PC-9 (cell line): ENCODE measurements around the gene CCDC63. TPM values are rescaled to one million over a fixed set of nuclear protein-coding genes. Genes with fewer than 3 reads are reported as not detected.
A peak's percentile ranks its signal among the peaks of the same experiment; 100 is the strongest.

ENCODE experiments used
- BruUV-seq: library from RNA; stranded (reverse); fragments of 400-500 nt; replicated peaks from 2 replicates; lab custom pipeline; 2021; lab: Mats Ljungman, UMichigan
- CTCF ChIA-PET: fragments of 300-600 bp; sonication (Branson Sonifier 250); formaldehyde crosslinking; loops from one replicate; lab custom pipeline; 2022; ENCODE audit warnings: antibody characterized with exemption; lab: Charles Lee
- POLR2A ChIA-PET: fragments of 300-600 bp; sonication (Branson Sonifier 250); formaldehyde crosslinking; loops from one replicate; lab custom pipeline; 2022; ENCODE audit warnings: antibody characterized with exemption; ENCODE audit not compliant: unreplicated experiment; lab: Charles Lee
- DNase-seq, 2 experiments: peaks; one replicate each; pipeline versions ENCODE4 v3.0.0 to v3.0.0-alpha.2; 2015 to 2022; ENCODE audit warnings: mixed read lengths in 1 of 2
- H2AFZ ChIP-seq: fragments of 200-600 bp; sonication (generic); 2 replicates; pipeline ENCODE4 v1.8.1; 2017; ENCODE audit warnings: antibody characterized with exemption
- H3F3A ChIP-seq: fragments of 200-600 bp; sonication (generic); 2 replicates; pipeline ENCODE4 v1.8.1; 2017; ENCODE audit warnings: antibody characterized with exemption, mild to moderate bottlenecking, low read depth; ENCODE audit not compliant: insufficient read depth
- H3K27ac ChIP-seq: fragments of 200-600 bp; sonication (generic); 2 replicates; pipeline ENCODE4 v1.6.1; 2016; ENCODE audit warnings: mixed run types
- H3K27me3 ChIP-seq: fragments of 200-600 bp; sonication (generic); 2 replicates; pipeline ENCODE4 v1.6.1; 2016; ENCODE audit warnings: low read depth, mixed run types; ENCODE audit not compliant: insufficient read depth
- H3K36me3 ChIP-seq: fragments of 200-600 bp; sonication (generic); 2 replicates; pipeline ENCODE4 v1.6.1; 2016; ENCODE audit warnings: low read depth, mixed run types
- H3K4me1 ChIP-seq: fragments of 200-600 bp; sonication (generic); replicated peaks from 2 replicates; pipeline ENCODE4 v1.6.1; 2016; ENCODE audit warnings: mixed run types; ENCODE audit not compliant: insufficient read depth
- H3K4me2 ChIP-seq: fragments of 200-600 bp; sonication (generic); 2 replicates; pipeline ENCODE4 v1.6.1; 2017; ENCODE audit warnings: mixed run types
- H3K4me3 ChIP-seq: fragments of 200-600 bp; sonication (generic); 2 replicates; pipeline ENCODE4 v1.6.1; 2016; ENCODE audit warnings: mixed run types
- H3K79me2 ChIP-seq: fragments of 200-600 bp; sonication (generic); 2 replicates; pipeline ENCODE4 v1.6.1; 2017; ENCODE audit warnings: low read depth, mixed run types
- H3K9me2 ChIP-seq: fragments of 200-600 bp; sonication (generic); 2 replicates; pipeline ENCODE4 v1.8.1; 2017; ENCODE audit warnings: mild to moderate bottlenecking; ENCODE audit not compliant: insufficient read depth
- H3K9me3 ChIP-seq: fragments of 200-600 bp; sonication (generic); 2 replicates; pipeline ENCODE4 v1.8.1; 2016; ENCODE audit warnings: low read depth; ENCODE audit not compliant: insufficient read depth
- H4K20me1 ChIP-seq: fragments of 200-600 bp; sonication (generic); 2 replicates; pipeline ENCODE4 v1.8.1; 2017; ENCODE audit not compliant: insufficient read depth
- EZH2 ChIP-seq: fragments of 200-600 bp; sonication (generic); IDR thresholded peaks from 2 replicates; pipeline ENCODE4 v1.8.0; 2017; ENCODE audit warnings: antibody characterized with exemption, low read depth
- intact Hi-C: fragments of 100-400 bp; cut with micrococcal nuclease; formaldehyde crosslinking; loops from one replicate; pipeline ENCODE4 v1.10.0; 2022; ENCODE audit not compliant: unreplicated experiment
- total RNA-seq: library from RNA; stranded (reverse); gene quantifications from 2 replicates; pipeline ENCODE4 v1.2.3, GENCODE V29; 2021
- TF ChIP-seq, protein P1 (sequence below): fragments of 200-600 bp; sonication (generic); conservative IDR thresholded peaks from 2 replicates; pipeline ENCODE4 v1.6.1; 2017; ENCODE audit warnings: mixed run types, antibody characterized with exemption, mild to moderate bottlenecking, moderate library complexity

Gene CCDC63
- total RNA-seq, 1 experiment from 2014 or later, result not detected

DNA sequence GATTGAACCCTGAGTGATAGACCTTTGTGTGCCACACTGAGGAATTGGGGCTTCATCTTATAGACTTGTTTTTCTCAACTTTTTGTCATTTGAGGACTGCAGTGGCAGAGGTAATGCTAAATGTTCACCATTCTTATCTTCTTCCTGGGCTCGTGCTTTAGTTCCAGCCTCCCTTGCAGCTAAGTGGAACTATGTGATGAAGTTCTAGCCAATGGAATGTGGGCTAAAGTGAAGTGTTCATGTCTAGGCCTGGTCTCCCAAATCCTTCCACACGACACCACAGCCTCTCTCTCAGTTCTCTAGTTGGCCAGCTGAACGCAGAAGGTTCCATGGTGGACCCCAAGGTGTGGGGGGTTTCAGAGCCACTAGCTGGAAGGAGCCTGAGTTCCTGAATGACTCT lies 42.4 kb upstream of the CCDC63 start:
- POLR2A ChIA-PET, result no interaction called here
- Histone ChIP-seq H3K9me3 (no peaks in the 10 kb centered on the region), H3K4me3 (no peak overlapping the region), H3K79me2 (no peaks in the 10 kb centered on the region), H3K27ac (no peak overlapping the region), H4K20me1 (no peaks in the 10 kb centered on the region), H2AFZ (no peak overlapping the region), H3K36me3 (no peaks in the 10 kb centered on the region), H3K9me2 (no peaks in the 10 kb centered on the region), H3K27me3 (peaks cover 13% of the 10 kb centered on the region; the same call in 1 of the 2 replicates), H3F3A (0 out of 2 replicates have a peak, but pooled peaks cover 7% of the 10 kb centered on the region), H3K4me1 (peaks cover 7% of the 10 kb centered on the region; the same call in 1 of the 2 replicates), H3K4me2 (no peak overlapping the region)
- CTCF ChIA-PET, result no interaction called here
- no peak for TF ChIP-seq EZH2
- TF ChIP-seq, protein P1, sequence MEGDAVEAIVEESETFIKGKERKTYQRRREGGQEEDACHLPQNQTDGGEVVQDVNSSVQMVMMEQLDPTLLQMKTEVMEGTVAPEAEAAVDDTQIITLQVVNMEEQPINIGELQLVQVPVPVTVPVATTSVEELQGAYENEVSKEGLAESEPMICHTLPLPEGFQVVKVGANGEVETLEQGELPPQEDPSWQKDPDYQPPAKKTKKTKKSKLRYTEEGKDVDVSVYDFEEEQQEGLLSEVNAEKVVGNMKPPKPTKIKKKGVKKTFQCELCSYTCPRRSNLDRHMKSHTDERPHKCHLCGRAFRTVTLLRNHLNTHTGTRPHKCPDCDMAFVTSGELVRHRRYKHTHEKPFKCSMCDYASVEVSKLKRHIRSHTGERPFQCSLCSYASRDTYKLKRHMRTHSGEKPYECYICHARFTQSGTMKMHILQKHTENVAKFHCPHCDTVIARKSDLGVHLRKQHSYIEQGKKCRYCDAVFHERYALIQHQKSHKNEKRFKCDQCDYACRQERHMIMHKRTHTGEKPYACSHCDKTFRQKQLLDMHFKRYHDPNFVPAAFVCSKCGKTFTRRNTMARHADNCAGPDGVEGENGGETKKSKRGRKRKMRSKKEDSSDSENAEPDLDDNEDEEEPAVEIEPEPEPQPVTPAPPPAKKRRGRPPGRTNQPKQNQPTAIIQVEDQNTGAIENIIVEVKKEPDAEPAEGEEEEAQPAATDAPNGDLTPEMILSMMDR, result no peak
- BruUV-seq, result no TSS peak
- DNase-seq, result no peak
- intact Hi-C loops, result no loop called here

DNA sequence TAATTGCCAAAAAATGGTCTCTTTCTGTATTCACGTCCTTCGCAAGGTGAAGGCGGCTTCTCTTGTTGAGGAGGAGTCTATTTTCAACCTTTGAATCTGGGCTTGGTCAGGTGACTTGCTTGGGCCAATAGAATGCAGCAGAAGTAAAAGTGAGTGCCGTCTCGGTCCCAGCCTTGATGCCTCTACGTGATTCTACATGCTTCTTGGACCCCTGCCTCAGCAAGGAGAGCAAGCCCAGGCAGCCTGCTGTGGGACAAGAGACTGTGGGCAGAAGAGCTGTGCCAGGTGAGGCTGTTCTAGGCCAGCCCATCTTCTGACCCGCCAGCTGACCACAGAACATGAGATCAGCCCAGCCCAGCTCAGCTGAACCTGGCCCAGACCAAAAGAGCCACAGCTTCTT lies 39.1 kb upstream of the CCDC63 start:
- no peak overlapping the region for H3K4me3 ChIP-seq
- no peak overlapping the region for H3K4me2 ChIP-seq
- ChIA-PET POLR2A (no interaction called here), CTCF (no interaction called here)
- no peaks in the 10 kb centered on the region for H3K9me3 ChIP-seq
- H3F3A ChIP-seq, result 0 out of 2 replicates have a peak, but pooled peaks cover 7% of the 10 kb centered on the region
- peaks cover 9% of the 10 kb centered on the region; the same call in 1 of the 2 replicates for H3K4me1 ChIP-seq
- no peak overlapping the region for H2AFZ ChIP-seq
- H3K27ac ChIP-seq, result no peak overlapping the region
- peaks cover 6% of the 10 kb centered on the region; the same call in 1 of the 2 replicates for H3K27me3 ChIP-seq
- no peak for TF ChIP-seq EZH2
- TF ChIP-seq, protein P1, result no peak
- H3K9me2 ChIP-seq, result no peaks in the 10 kb centered on the region
- no peak for DNase-seq
- intact Hi-C loops, result no loop called here
- no TSS peak for BruUV-seq
- no peaks in the 10 kb centered on the region for H3K79me2 ChIP-seq
- no peaks in the 10 kb centered on the region for H3K36me3 ChIP-seq
- H4K20me1 ChIP-seq, result no peaks in the 10 kb centered on the region

DNA sequence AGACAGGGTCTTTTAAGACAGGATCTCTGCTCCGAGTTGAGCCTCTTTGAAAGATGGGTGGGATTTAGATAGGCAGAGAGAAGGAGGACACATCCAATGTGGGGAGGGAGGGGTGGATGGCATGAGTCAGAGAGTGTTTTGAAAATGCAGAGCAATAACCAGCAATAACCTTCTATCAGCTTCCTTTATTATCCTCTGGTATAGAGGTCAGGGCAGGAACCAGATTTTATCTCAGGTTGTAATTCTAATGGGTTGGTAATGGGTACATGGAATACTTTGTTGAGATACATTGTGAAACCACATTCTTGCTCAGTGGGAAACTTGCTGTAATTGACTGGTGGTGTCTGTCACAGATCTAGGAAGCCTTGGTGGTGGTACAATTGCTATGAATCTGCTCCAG lies 37.6 kb upstream of the CCDC63 start:
- BruUV-seq, result no TSS peak

More for the DNA sequence above, 37.6 kb upstream of the CCDC63 start:
- DNase-seq, result peak in 1 of 2 experiments; percentile 68
- ChIA-PET CTCF (interaction anchor here (0.6 kb wide), 1 partner anchor 889 kb away, joined by 3 read pairs; no protein-coding TSS in a partner anchor), POLR2A (no interaction called here)
- Histone ChIP-seq H2AFZ (no peak overlapping the region), H3K9me3 (no peaks in the 10 kb centered on the region), H3K27ac (no peak overlapping the region), H3F3A (0 out of 2 replicates have a peak, but pooled peaks cover 7% of the 10 kb centered on the region), H3K36me3 (no peaks in the 10 kb centered on the region), H3K4me2 (no peak overlapping the region), H4K20me1 (no peaks in the 10 kb centered on the region), H3K4me1 (peaks cover 9% of the 10 kb centered on the region; the same call in 1 of the 2 replicates), H3K27me3 (peaks cover 10% of the 10 kb centered on the region; the same call in 1 of the 2 replicates), H3K79me2 (no peaks in the 10 kb centered on the region), H3K9me2 (no peaks in the 10 kb centered on the region), H3K4me3 (no peak overlapping the region)
- intact Hi-C loops, result no loop called here
- TF ChIP-seq, protein P1, result no peak
- no peak for TF ChIP-seq EZH2
